ENCODE results near the gene RIC3.

- TF ChIP-seq CTCF (IDR thresholded peaks at IDR 0.05; ENCODE audit: insufficient read depth, low read length, poor library complexity, severe bottlenecking) (no peak), EZH2phosphoT487 (conservative IDR thresholded peaks at IDR 0.05; ENCODE audit: low read length) (no peak)
These were observed 109.8 kb downstream of the RIC3 start for GRCh38 chr11:8059030-8059429.
